ENCODE measurements around the gene POU2F1.

GRCh38 chr1:167263344-167263743 lies 42.7 kb downstream of the POU2F1 start:
- TF ChIP-seq POLR2A (IDR thresholded peaks at IDR 0.05) (no peak), CTCF (IDR thresholded peaks at IDR 0.05) (no peak)

Data from adrenal gland (tissue), 5 donors.